Neural cell (in vitro differentiated cells): Measurements from ENCODE around the gene P3H1.

ENCODE experiments used
- EP300 ChIP-seq: fragments of 450-650 bp; conservative IDR thresholded peaks from 2 replicates; pipeline ENCODE4 v1.6.1; 2014; ENCODE audit warnings: antibody characterized with exemption, mild to moderate bottlenecking, moderate library complexity; ENCODE audit not compliant: poor library complexity, severe bottlenecking
- EZH2 ChIP-seq: fragments of 200-600, 300-800 bp; shearing (Covaris generic), sonication (generic); IDR thresholded peaks from 2 replicates; pipeline ENCODE4 v1.6.1; 2014; ENCODE audit warnings: antibody characterized with exemption, low read length, borderline replicate concordance, mild to moderate bottlenecking; ENCODE audit not compliant: insufficient read depth, poor library complexity, severe bottlenecking
- POLR2AphosphoS5 ChIP-seq: IDR thresholded peaks from 2 replicates; pipeline ENCODE4 v1.6.1; 2012
- TF ChIP-seq, protein P1 (sequence below): fragments of 450-650 bp; IDR thresholded peaks from 2 replicates; pipeline ENCODE4 v1.5.1; 2014; ENCODE audit warnings: antibody characterized with exemption, mild to moderate bottlenecking, moderate library complexity; ENCODE audit not compliant: poor library complexity, severe bottlenecking
- TF ChIP-seq, protein P2 (sequence below): IDR thresholded peaks from 2 replicates; pipeline ENCODE4 v1.6.1; 2012; ENCODE audit warnings: borderline replicate concordance

DNA sequence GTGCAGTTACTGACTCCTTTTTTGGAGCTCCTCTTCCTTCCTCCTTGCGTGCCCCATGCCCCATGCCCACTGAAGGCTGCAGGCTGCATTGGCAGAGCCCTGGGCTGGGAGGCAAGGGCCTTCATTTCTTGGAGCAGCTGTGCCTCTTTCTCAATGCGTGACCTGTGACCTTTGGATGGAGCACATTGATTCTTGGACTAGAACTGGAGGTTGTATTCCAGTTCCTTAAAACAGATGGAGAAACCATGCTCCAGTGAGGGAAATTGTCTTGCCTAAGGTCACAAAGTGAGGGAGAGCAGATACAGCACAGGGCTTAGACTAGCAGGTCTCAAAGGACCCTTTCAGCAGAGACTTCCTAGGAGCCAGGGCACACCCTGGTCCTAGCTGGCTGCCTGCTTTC lies 27.0 kb upstream of the P3H1 start:
- TF ChIP-seq, protein P1, sequence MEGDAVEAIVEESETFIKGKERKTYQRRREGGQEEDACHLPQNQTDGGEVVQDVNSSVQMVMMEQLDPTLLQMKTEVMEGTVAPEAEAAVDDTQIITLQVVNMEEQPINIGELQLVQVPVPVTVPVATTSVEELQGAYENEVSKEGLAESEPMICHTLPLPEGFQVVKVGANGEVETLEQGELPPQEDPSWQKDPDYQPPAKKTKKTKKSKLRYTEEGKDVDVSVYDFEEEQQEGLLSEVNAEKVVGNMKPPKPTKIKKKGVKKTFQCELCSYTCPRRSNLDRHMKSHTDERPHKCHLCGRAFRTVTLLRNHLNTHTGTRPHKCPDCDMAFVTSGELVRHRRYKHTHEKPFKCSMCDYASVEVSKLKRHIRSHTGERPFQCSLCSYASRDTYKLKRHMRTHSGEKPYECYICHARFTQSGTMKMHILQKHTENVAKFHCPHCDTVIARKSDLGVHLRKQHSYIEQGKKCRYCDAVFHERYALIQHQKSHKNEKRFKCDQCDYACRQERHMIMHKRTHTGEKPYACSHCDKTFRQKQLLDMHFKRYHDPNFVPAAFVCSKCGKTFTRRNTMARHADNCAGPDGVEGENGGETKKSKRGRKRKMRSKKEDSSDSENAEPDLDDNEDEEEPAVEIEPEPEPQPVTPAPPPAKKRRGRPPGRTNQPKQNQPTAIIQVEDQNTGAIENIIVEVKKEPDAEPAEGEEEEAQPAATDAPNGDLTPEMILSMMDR: no peak
- TF ChIP-seq, protein P2, sequence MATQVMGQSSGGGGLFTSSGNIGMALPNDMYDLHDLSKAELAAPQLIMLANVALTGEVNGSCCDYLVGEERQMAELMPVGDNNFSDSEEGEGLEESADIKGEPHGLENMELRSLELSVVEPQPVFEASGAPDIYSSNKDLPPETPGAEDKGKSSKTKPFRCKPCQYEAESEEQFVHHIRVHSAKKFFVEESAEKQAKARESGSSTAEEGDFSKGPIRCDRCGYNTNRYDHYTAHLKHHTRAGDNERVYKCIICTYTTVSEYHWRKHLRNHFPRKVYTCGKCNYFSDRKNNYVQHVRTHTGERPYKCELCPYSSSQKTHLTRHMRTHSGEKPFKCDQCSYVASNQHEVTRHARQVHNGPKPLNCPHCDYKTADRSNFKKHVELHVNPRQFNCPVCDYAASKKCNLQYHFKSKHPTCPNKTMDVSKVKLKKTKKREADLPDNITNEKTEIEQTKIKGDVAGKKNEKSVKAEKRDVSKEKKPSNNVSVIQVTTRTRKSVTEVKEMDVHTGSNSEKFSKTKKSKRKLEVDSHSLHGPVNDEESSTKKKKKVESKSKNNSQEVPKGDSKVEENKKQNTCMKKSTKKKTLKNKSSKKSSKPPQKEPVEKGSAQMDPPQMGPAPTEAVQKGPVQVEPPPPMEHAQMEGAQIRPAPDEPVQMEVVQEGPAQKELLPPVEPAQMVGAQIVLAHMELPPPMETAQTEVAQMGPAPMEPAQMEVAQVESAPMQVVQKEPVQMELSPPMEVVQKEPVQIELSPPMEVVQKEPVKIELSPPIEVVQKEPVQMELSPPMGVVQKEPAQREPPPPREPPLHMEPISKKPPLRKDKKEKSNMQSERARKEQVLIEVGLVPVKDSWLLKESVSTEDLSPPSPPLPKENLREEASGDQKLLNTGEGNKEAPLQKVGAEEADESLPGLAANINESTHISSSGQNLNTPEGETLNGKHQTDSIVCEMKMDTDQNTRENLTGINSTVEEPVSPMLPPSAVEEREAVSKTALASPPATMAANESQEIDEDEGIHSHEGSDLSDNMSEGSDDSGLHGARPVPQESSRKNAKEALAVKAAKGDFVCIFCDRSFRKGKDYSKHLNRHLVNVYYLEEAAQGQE: no peak
- TF ChIP-seq EZH2 (no peak), POLR2AphosphoS5 (no peak), EP300 (no peak)
